Stimulated activated naive B cell treated with anti-CD40 and anti-IgM and Interleukin-4, amounts not matched to agents 10 μg/mL and 1 μg/mL and 100 μg/mL, for 72 hours (primary cell): ENCODE results near the gene MRPL27.

Source experiments
- ATAC-seq, 2 donors: fragments of 150-1000 bp; cut with Tn5 transposase; replicated peaks; 2 replicates each; pipeline ENCODE4 v1.10.0; 2021; ENCODE audit warnings: moderate library complexity in 1 of 2
- DNase-seq: peaks from one replicate; pipeline ENCODE4 v3.0.0; 2021
- H3K27ac Mint-ChIP-seq: one replicate; pipeline ENCODE4 v1.8.0; 2022; ENCODE audit warnings: mild to moderate bottlenecking, mixed read lengths
- H3K27me3 Mint-ChIP-seq, 2 donors: one replicate each; pipeline ENCODE4 v1.8.0; 2022; ENCODE audit warnings: mixed read lengths in 2 of 2
- H3K36me3 Mint-ChIP-seq, 2 donors: one replicate each; pipeline ENCODE4 v1.8.0; 2022; ENCODE audit warnings: mixed read lengths in 2 of 2, mild to moderate bottlenecking in 1 of 2
- H3K4me1 Mint-ChIP-seq, 2 donors: one replicate each; pipeline ENCODE4 v1.8.0; 2022; ENCODE audit warnings: mixed read lengths in 2 of 2, mild to moderate bottlenecking in 1 of 2
- H3K4me3 Mint-ChIP-seq, 2 donors: one replicate each; pipeline ENCODE4 v1.8.0; 2022; ENCODE audit warnings: mild to moderate bottlenecking in 2 of 2, mixed read lengths in 2 of 2, moderate library complexity in 1 of 2
- H3K9me3 Mint-ChIP-seq, 2 donors: one replicate each; pipeline ENCODE4 v1.8.0; 2022; ENCODE audit warnings: mixed read lengths in 2 of 2, mild to moderate bottlenecking in 1 of 2

MRPL27 gene

GRCh38 chr17:50397111-50397918 is 24.3 kb upstream of the MRPL27 start, which contains the start of gene LRRC59:
TSS of gene LRRC59 (minus strand) at chr17:50397523. CDS start at chr17:50397317, 206 bp downstream.
- ATAC-seq (peak; percentile 99), DNase-seq (peak; percentile 90)
- Mint-ChIP-seq H3K27ac (peak within 1 kb of the TSS; percentile 93), H3K4me3 (peak within 1 kb of the TSS; percentile 94 to 96), H3K4me1 (peaks cover 29 to 45% of the 10 kb centered on the region in 2 donors), H3K27me3 (no peaks in the 10 kb centered on the region), H3K36me3 (peaks cover 23 to 34% of the 10 kb centered on the region in 2 donors), H3K9me3 (no peaks in the 10 kb centered on the region)

GRCh38 chr17:50396261-50397110 is 23.5 kb upstream of the MRPL27 start:
- no peaks in the 10 kb centered on the region for H3K9me3 Mint-ChIP-seq
- ATAC-seq (peak; percentile 26 to 30), DNase-seq (no peak)
- peaks cover 34 to 53% of the 10 kb centered on the region in 2 donors for H3K4me1 Mint-ChIP-seq
- H3K4me3 Mint-ChIP-seq, result peak overlapping the region; percentile 94 to 96
- peaks cover 29 to 42% of the 10 kb centered on the region in 2 donors for H3K36me3 Mint-ChIP-seq
- H3K27ac Mint-ChIP-seq, result peak overlapping the region; percentile 93
- no peaks in the 10 kb centered on the region for H3K27me3 Mint-ChIP-seq

DNA sequence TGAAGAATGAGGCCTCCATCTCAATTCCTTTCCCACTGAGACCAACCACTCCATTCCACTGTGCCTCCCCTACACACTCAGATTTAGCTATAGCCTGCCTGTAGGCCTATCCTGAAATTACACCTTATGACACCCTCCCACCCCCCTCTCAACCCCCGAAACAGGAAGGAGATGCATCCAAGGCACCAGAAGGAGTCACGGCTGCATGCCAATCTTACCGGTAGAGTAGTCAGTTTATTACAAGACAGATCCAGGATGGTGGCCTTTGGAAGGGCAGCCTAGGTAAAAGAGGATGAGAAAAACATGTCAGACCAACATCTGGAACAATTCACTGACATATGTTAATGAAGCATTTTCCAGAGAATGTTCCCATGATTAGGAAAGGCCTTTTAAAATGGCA is 21.7 kb upstream of the MRPL27 start:
- H3K27ac Mint-ChIP-seq, result peak overlapping the region; percentile 59
- peaks cover 39 to 60% of the 10 kb centered on the region in 2 donors for H3K4me1 Mint-ChIP-seq
- ATAC-seq (no peak), DNase-seq (no peak)
- peaks cover 37 to 55% of the 10 kb centered on the region in 2 donors for H3K36me3 Mint-ChIP-seq
- peak overlapping the region in 1 of 2 donors; percentile 94 for H3K4me3 Mint-ChIP-seq
- H3K27me3 Mint-ChIP-seq, result no peaks in the 10 kb centered on the region
- H3K9me3 Mint-ChIP-seq, result no peaks in the 10 kb centered on the region

DNA sequence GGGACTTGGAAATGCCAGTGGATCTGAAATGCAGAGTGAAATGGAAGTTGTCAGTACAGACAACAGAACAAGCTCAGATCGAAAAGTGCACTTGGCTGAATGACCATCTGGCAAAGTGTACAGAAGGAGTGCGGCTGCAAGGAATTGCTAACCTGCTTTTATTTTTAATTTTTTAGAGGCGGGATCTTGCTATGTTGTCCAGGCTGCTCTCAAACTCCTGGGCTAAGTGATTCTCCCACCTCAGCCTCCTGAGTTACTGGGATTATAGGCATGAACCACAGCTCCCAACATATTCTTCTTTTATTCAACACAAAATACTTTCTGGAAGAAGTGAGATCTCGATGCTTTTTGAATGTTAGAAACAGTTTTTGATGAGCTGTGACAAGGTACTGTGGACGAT is 20.7 kb upstream of the MRPL27 start:
- peaks cover 39 to 60% of the 10 kb centered on the region in 2 donors for H3K4me1 Mint-ChIP-seq
- DNase-seq (no peak), ATAC-seq (no peak)
- peaks cover 39 to 57% of the 10 kb centered on the region in 2 donors for H3K36me3 Mint-ChIP-seq
- H3K27me3 Mint-ChIP-seq, result no peaks in the 10 kb centered on the region
- no peak overlapping the region for H3K4me3 Mint-ChIP-seq
- peak overlapping the region; percentile 84 for H3K27ac Mint-ChIP-seq
- H3K9me3 Mint-ChIP-seq, result no peaks in the 10 kb centered on the region

DNA sequence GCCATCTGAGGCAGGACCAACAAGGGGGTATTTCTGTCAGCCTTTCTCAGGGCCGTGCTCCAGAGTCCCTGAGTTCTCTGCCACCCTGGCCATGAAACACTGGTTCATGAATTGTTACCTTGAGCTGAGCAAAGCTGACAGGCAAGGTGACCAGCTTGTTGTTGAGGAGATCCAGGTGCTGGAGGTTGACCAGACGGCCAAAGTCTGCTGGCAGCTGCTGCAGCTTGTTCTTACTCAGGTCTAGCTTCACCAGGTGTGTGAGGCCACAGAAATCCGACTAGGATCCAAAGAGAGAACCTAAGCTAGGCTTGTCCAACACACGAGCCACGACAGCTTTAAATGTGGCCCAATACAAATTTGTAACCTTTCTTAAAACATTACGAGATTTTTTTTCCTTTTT is 19.6 kb upstream of the MRPL27 start:
- ATAC-seq (no peak), DNase-seq (no peak)
- Mint-ChIP-seq H3K36me3 (peaks cover 47 to 68% of the 10 kb centered on the region in 2 donors), H3K4me3 (no peak overlapping the region), H3K4me1 (peaks cover 38 to 56% of the 10 kb centered on the region in 2 donors), H3K27me3 (no peaks in the 10 kb centered on the region), H3K9me3 (no peaks in the 10 kb centered on the region), H3K27ac (no peak overlapping the region)

DNA sequence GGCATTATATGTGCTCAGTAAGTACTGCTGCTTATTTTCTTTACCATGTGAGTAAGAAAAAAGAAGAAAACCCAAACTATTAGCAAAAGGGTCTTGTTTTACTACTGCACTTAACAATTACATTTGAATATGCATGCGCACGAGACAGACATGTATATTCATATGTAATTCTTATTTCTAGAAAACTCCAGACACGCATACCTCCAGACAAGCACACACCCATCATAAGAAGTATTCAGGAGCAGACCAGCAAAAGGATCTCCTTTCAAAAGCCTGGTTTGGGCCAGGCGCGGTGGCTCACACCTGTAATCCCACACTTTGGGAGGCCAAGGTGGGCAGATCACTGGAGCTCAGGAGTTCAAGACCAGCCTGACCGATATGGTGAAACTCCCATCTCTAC is 16.6 kb upstream of the MRPL27 start:
- H3K4me1 Mint-ChIP-seq, result peaks cover 25 to 35% of the 10 kb centered on the region in 2 donors
- H3K9me3 Mint-ChIP-seq, result no peaks in the 10 kb centered on the region
- DNase-seq (no peak), ATAC-seq (no peak)
- H3K27me3 Mint-ChIP-seq, result no peaks in the 10 kb centered on the region
- H3K4me3 Mint-ChIP-seq, result no peak overlapping the region
- peaks cover 60 to 82% of the 10 kb centered on the region in 2 donors for H3K36me3 Mint-ChIP-seq
- no peak overlapping the region for H3K27ac Mint-ChIP-seq

DNA sequence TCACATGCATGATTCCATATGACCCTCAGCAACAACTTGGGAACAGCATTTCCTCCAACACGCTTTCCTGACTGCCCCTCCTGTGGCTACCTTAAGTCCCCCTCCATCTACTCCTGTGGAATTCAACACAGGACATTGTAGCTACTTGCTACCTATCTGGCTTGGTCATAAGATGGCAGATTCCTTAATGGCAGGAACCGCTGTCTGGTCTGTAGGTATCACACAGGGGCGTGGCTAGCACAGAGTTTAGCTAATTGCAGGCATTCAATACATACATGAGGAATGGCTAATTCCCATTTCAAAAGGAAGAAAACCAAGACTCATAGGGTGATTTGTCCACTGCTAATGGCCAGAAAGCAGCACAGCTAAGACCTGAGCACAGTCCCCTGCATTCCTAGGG is 15.7 kb upstream of the MRPL27 start:
- DNase-seq (no peak), ATAC-seq (no peak)
- no peaks in the 10 kb centered on the region for H3K9me3 Mint-ChIP-seq
- H3K4me3 Mint-ChIP-seq, result no peak overlapping the region
- peaks cover 57 to 81% of the 10 kb centered on the region in 2 donors for H3K36me3 Mint-ChIP-seq
- H3K27me3 Mint-ChIP-seq, result no peaks in the 10 kb centered on the region
- no peak overlapping the region for H3K27ac Mint-ChIP-seq
- peaks cover 21 to 29% of the 10 kb centered on the region in 2 donors for H3K4me1 Mint-ChIP-seq

GRCh38 chr17:50386510-50386909 is 13.5 kb upstream of the MRPL27 start:
- no peaks in the 10 kb centered on the region for H3K9me3 Mint-ChIP-seq
- no peaks in the 10 kb centered on the region for H3K27me3 Mint-ChIP-seq
- peaks cover 7 to 9% of the 10 kb centered on the region in 2 donors for H3K4me1 Mint-ChIP-seq
- H3K36me3 Mint-ChIP-seq, result peaks cover 51 to 72% of the 10 kb centered on the region in 2 donors
- H3K27ac Mint-ChIP-seq, result peak overlapping the region; percentile 67
- no peak for ATAC-seq
- no peak overlapping the region for H3K4me3 Mint-ChIP-seq
- DNase-seq, result no peak

DNA sequence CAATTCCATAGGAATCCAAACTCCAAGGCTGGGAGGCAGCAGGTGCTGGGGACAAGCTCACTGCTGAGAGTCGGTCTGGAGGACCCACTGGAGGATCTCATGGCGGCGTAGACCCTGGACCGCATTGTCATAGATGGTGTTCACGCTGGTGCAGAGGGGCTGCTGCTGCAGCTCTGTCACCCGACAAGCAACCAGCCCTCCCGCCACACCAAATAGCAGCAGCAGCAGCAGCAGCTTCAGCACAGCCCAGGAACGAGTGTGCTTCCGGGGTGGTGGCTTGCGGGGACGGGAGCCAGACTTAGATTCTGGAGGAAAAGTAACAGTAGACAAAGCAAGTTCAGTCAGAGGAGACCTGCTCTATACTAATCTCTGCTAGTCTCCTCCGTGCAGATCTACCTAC is 9.9 kb upstream of the MRPL27 start:
- Mint-ChIP-seq H3K9me3 (no peaks in the 10 kb centered on the region), H3K27me3 (no peaks in the 10 kb centered on the region), H3K4me1 (peaks cover 0 to 2% of the 10 kb centered on the region in 2 donors), H3K4me3 (no peak overlapping the region), H3K27ac (peak overlapping the region; percentile 63), H3K36me3 (peaks cover 45 to 80% of the 10 kb centered on the region in 2 donors)
- DNase-seq (no peak), ATAC-seq (no peak)

- no peak overlapping the region for H3K4me3 Mint-ChIP-seq
- no peaks in the 10 kb centered on the region for H3K27me3 Mint-ChIP-seq
- no peaks in the 10 kb centered on the region for H3K4me1 Mint-ChIP-seq
- peak overlapping the region; percentile 16 for H3K27ac Mint-ChIP-seq
- peaks cover 34 to 70% of the 10 kb centered on the region in 2 donors for H3K36me3 Mint-ChIP-seq
- H3K9me3 Mint-ChIP-seq, result no peaks in the 10 kb centered on the region
- ATAC-seq (no peak), DNase-seq (no peak)
Measured at GRCh38 chr17:50381920-50382319, 8.9 kb upstream of the MRPL27 start.

- peaks cover 30 to 64% of the 10 kb centered on the region in 2 donors for H3K36me3 Mint-ChIP-seq
- H3K27ac Mint-ChIP-seq, result no peak overlapping the region
- ATAC-seq, result no peak
- no peaks in the 10 kb centered on the region for H3K9me3 Mint-ChIP-seq
- DNase-seq, result no peak
- no peaks in the 10 kb centered on the region for H3K4me1 Mint-ChIP-seq
- H3K4me3 Mint-ChIP-seq, result no peak overlapping the region
- H3K27me3 Mint-ChIP-seq, result no peaks in the 10 kb centered on the region
Measured at GRCh38 chr17:50381260-50381815, 8.4 kb upstream of the MRPL27 start.

GRCh38 chr17:50380369-50381259 is 7.6 kb upstream of the MRPL27 start:
- Mint-ChIP-seq H3K9me3 (no peaks in the 10 kb centered on the region), H3K36me3 (peaks cover 27 to 58% of the 10 kb centered on the region in 2 donors), H3K27me3 (no peaks in the 10 kb centered on the region), H3K4me1 (no peaks in the 10 kb centered on the region), H3K4me3 (no peak overlapping the region), H3K27ac (no peak overlapping the region)
- DNase-seq (no peak), ATAC-seq (no peak)

GRCh38 chr17:50379351-50380132 is 6.6 kb upstream of the MRPL27 start:
- H3K36me3 Mint-ChIP-seq, result peaks cover 21 to 52% of the 10 kb centered on the region in 2 donors

More at GRCh38 chr17:50379351-50380132, 6.6 kb upstream of the MRPL27 start:
- Mint-ChIP-seq H3K9me3 (no peaks in the 10 kb centered on the region), H3K27ac (no peak overlapping the region), H3K4me1 (no peaks in the 10 kb centered on the region), H3K27me3 (no peaks in the 10 kb centered on the region), H3K4me3 (no peak overlapping the region)
- ATAC-seq (no peak), DNase-seq (no peak)
